Endothelial cell (in vitro differentiated cells): ENCODE results near the gene GLOD4. TPM values are rescaled to one million over a fixed set of nuclear protein-coding genes. Genes with fewer than 3 reads are reported as not detected.
"Not testable (repeated sequence)": the region's sequence is repeated elsewhere in the genome, so short reads cannot be mapped to it uniquely, and the experiment has no call there.

Experiments used
- DNase-seq: peaks from one replicate; pipeline ENCODE4 v3.0.0; 2021; ENCODE audit warnings: low spot score
- H3K27ac Mint-ChIP-seq: one replicate; pipeline ENCODE4 v1.8.0; 2021; ENCODE audit warnings: mixed read lengths, inconsistent platforms; ENCODE audit not compliant: unreplicated experiment
- H3K27me3 Mint-ChIP-seq: one replicate; pipeline ENCODE4 v1.8.0; 2021; ENCODE audit warnings: mild to moderate bottlenecking, moderate library complexity, mixed read lengths, inconsistent platforms; ENCODE audit not compliant: unreplicated experiment
- H3K36me3 Mint-ChIP-seq: one replicate; pipeline ENCODE4 v1.8.0; 2021; ENCODE audit warnings: mild to moderate bottlenecking, low read depth, mixed read lengths, inconsistent platforms; ENCODE audit not compliant: unreplicated experiment
- H3K4me1 Mint-ChIP-seq: one replicate; pipeline ENCODE4 v1.8.0; 2021; ENCODE audit warnings: mild to moderate bottlenecking, mixed read lengths, inconsistent platforms; ENCODE audit not compliant: unreplicated experiment
- H3K4me3 Mint-ChIP-seq: one replicate; pipeline ENCODE4 v1.8.0; 2021; ENCODE audit warnings: mild to moderate bottlenecking, mixed read lengths, inconsistent platforms; ENCODE audit not compliant: unreplicated experiment
- H3K9me3 Mint-ChIP-seq: one replicate; pipeline ENCODE4 v1.8.0; 2021; ENCODE audit warnings: mixed read lengths, inconsistent platforms; ENCODE audit not compliant: unreplicated experiment
- CTCF ChIP-seq: fragments of 200-600 bp; sonication (generic); IDR thresholded peaks from one replicate; pipeline ENCODE4 v1.5.0; 2021; ENCODE audit warnings: antibody characterized with exemption; ENCODE audit not compliant: unreplicated experiment
- total RNA-seq: library from RNA; stranded (reverse); fragmentation: NEBNext Ultra II Directional; extraction: Animal tissue kit (Norgen Biotek cat#: 25700); gene quantifications from one replicate; pipeline ENCODE4 v1.2.1, GENCODE V29; 2021; ENCODE audit not compliant: unreplicated experiment

The GLOD4 gene
- total RNA-seq, 1 donor from 2014 or later, result 93.9 TPM

GRCh38 chr17:792277-792676 is 10.2 kb upstream of the GLOD4 start:
- peaks cover 27% of the 10 kb centered on the region for H3K36me3 Mint-ChIP-seq
- no peak overlapping the region for H3K4me3 Mint-ChIP-seq
- H3K27me3 Mint-ChIP-seq, result peaks cover 9% of the 10 kb centered on the region

GRCh38 chr17:791829-792228 is 9.7 kb upstream of the GLOD4 start:
- Mint-ChIP-seq H3K4me3 (no peak overlapping the region), H3K36me3 (peaks cover 26% of the 10 kb centered on the region), H3K27me3 (peaks cover 9% of the 10 kb centered on the region), H3K9me3 (no peaks in the 10 kb centered on the region), H3K27ac (peak overlapping the region; percentile 38), H3K4me1 (peaks cover 19% of the 10 kb centered on the region)
- DNase-seq, result no peak
- no peak for TF ChIP-seq CTCF

More at GRCh38 chr17:792277-792676, 10.2 kb upstream of the GLOD4 start:
- TF ChIP-seq CTCF, result no peak
- no peaks in the 10 kb centered on the region for H3K9me3 Mint-ChIP-seq
- peak overlapping the region; percentile 77 for H3K27ac Mint-ChIP-seq
- peaks cover 19% of the 10 kb centered on the region for H3K4me1 Mint-ChIP-seq
- DNase-seq, result no peak

- peaks cover 24% of the 10 kb centered on the region for H3K36me3 Mint-ChIP-seq
- H3K27ac Mint-ChIP-seq, result not testable (repeated sequence)
These were observed 8.8 kb upstream of the GLOD4 start for GRCh38 chr17:790874-791247.

GRCh38 chr17:789931-790873 is 8.1 kb upstream of the GLOD4 start:
- not testable (repeated sequence) for H3K27me3 Mint-ChIP-seq, H3K9me3 Mint-ChIP-seq, H3K4me3 Mint-ChIP-seq, H3K27ac Mint-ChIP-seq, DNase-seq
- H3K36me3 Mint-ChIP-seq, result peaks cover 24% of the 10 kb centered on the region
- peaks cover 13% of the 10 kb centered on the region for H3K4me1 Mint-ChIP-seq

More at GRCh38 chr17:790874-791247, 8.8 kb upstream of the GLOD4 start:
- H3K9me3 Mint-ChIP-seq, H3K27me3 Mint-ChIP-seq, H3K4me3 Mint-ChIP-seq, DNase-seq: not testable (repeated sequence)
- H3K4me1 Mint-ChIP-seq, result peaks cover 19% of the 10 kb centered on the region

- Mint-ChIP-seq H3K27me3 (peaks cover 9% of the 10 kb centered on the region), H3K4me1 (peaks cover 5% of the 10 kb centered on the region), H3K27ac (no peak overlapping the region), H3K4me3 (no peak overlapping the region), H3K36me3 (peaks cover 24% of the 10 kb centered on the region), H3K9me3 (no peaks in the 10 kb centered on the region)
- no peak for DNase-seq
- no peak for TF ChIP-seq CTCF
These were observed 7.2 kb upstream of the GLOD4 start for GRCh38 chr17:789160-789840.
